IMR-90 (cell line): ENCODE results near the gene RAPGEF5. TPM values are rescaled to one million over a fixed set of nuclear protein-coding genes. Genes with fewer than 3 reads are reported as not detected.

ENCODE experiments used
- ATAC-seq: fragments of 200-7000 bp; cut with Tn5 transposase; 2 replicates; pipeline ENCODE4 v1.9.1; 2020; ENCODE audit warnings: low read depth, mild to moderate bottlenecking, moderate library complexity
- BruUV-seq: library from RNA; stranded (reverse); fragments of 400-500 nt; replicated peaks from 2 replicates; lab custom pipeline; 2021; lab: Mats Ljungman, UMichigan
- CTCF ChIA-PET: fragments of 300-600 bp; formaldehyde crosslinking; extraction: SDS; loops from one replicate; lab custom pipeline; 2021; ENCODE audit warnings: antibody characterized with exemption; lab: Yijun Ruan, JAX
- POLR2A ChIA-PET: fragments of 300-600 bp; sonication (Branson Sonifier 250); formaldehyde crosslinking; loops from one replicate; lab custom pipeline; 2022; ENCODE audit warnings: antibody characterized with exemption; ENCODE audit not compliant: unreplicated experiment; lab: Charles Lee
- DNase-seq: peaks from one replicate; pipeline ENCODE4 v3.0.0; 2013
- H2AFZ ChIP-seq: replicated peaks from 2 replicates; pipeline ENCODE3; 2013; ENCODE audit warnings: low read length, mild to moderate bottlenecking; ENCODE audit not compliant: poor library complexity
- H2AK5ac ChIP-seq: 2 replicates; pipeline ENCODE4 v1.6.1; 2013; ENCODE audit warnings: low read depth, low read length, inconsistent platforms
- H2AK9ac ChIP-seq: replicated peaks from 2 replicates; pipeline ENCODE3; 2013; ENCODE audit warnings: mild to moderate bottlenecking, low read depth, low read length, moderate library complexity; ENCODE audit not compliant: poor library complexity
- H2BK120ac ChIP-seq: 2 replicates; pipeline ENCODE4 v1.6.1; 2013; ENCODE audit warnings: low read depth, low read length, inconsistent platforms
- H2BK15ac ChIP-seq: 3 replicates; pipeline ENCODE4 v1.6.1; 2013; ENCODE audit warnings: low read depth, low read length, inconsistent platforms
- H2BK20ac ChIP-seq: 2 replicates; pipeline ENCODE4 v1.6.1; 2013; ENCODE audit warnings: low read depth, mild to moderate bottlenecking, inconsistent platforms, low read length, moderate library complexity
- H2BK5ac ChIP-seq: 2 replicates; pipeline ENCODE4 v1.6.1; 2013; ENCODE audit warnings: mild to moderate bottlenecking, low read depth, low read length, inconsistent platforms; ENCODE audit not compliant: poor library complexity, severe bottlenecking
- H3K14ac ChIP-seq: replicated peaks from 2 replicates; pipeline ENCODE4 v1.6.1; 2013; ENCODE audit warnings: low read depth, low read length, inconsistent platforms
- H3K18ac ChIP-seq: 2 replicates; pipeline ENCODE4 v1.6.1; 2013; ENCODE audit warnings: low read depth, low read length, control low read depth
- H3K23ac ChIP-seq: 2 replicates; pipeline ENCODE4 v1.6.1; 2013; ENCODE audit warnings: low read depth, low read length, inconsistent platforms
- H3K27ac ChIP-seq: 2 replicates; pipeline ENCODE4 v1.5.1; 2013; ENCODE audit warnings: mild to moderate bottlenecking, control low read depth, low read length; ENCODE audit not compliant: insufficient read depth
- H3K27me3 ChIP-seq: 2 replicates; pipeline ENCODE4 v1.6.1; 2013; ENCODE audit warnings: low read length; ENCODE audit not compliant: control insufficient read depth, insufficient read depth
- H3K36me3 ChIP-seq: 2 replicates; pipeline ENCODE4 v1.6.1; 2013; ENCODE audit warnings: low read length, mixed read lengths; ENCODE audit not compliant: control insufficient read depth, insufficient read depth
- H3K4ac ChIP-seq: 2 replicates; pipeline ENCODE4 v1.6.1; 2013; ENCODE audit warnings: low read depth, low read length, inconsistent platforms
- H3K4me1 ChIP-seq: 2 replicates; pipeline ENCODE4 v1.6.1; 2013; ENCODE audit warnings: low read length, mixed read lengths; ENCODE audit not compliant: control insufficient read depth, insufficient read depth
- H3K4me2 ChIP-seq: 2 replicates; pipeline ENCODE4 v1.6.1; 2013; ENCODE audit warnings: low read depth, mild to moderate bottlenecking, control low read depth, low read length, moderate library complexity
- H3K4me3 ChIP-seq: 2 replicates; pipeline ENCODE4 v1.5.1; 2013; ENCODE audit warnings: low read depth, mild to moderate bottlenecking, control low read depth, low read length, moderate library complexity; ENCODE audit not compliant: insufficient read depth
- H3K56ac ChIP-seq: 2 replicates; pipeline ENCODE4 v1.6.1; 2013; ENCODE audit warnings: low read length, inconsistent platforms; ENCODE audit not compliant: insufficient read depth; ENCODE audit errors: extremely low read depth
- H3K79me1 ChIP-seq, 2 experiments: 2 replicates each; pipeline ENCODE4 v1.6.1; 2013; ENCODE audit warnings: low read length in 2 of 2, inconsistent platforms in 1 of 2, low read depth in 1 of 2
- H3K9ac ChIP-seq: 2 replicates; pipeline ENCODE4 v1.6.1; 2013; ENCODE audit warnings: low read depth, low read length, control low read depth
- H3K9me1 ChIP-seq: 2 replicates; pipeline ENCODE4 v1.6.1; 2013; ENCODE audit warnings: low read length, inconsistent platforms; ENCODE audit not compliant: insufficient read depth
- H3K9me3 ChIP-seq: 2 replicates; pipeline ENCODE4 v1.6.1; 2013; ENCODE audit warnings: low read length; ENCODE audit not compliant: control insufficient read depth, insufficient read depth
- H4K20me1 ChIP-seq: 2 replicates; pipeline ENCODE4 v1.6.1; 2013; ENCODE audit warnings: low read length, inconsistent platforms; ENCODE audit not compliant: insufficient read depth
- H4K5ac ChIP-seq: 2 replicates; pipeline ENCODE4 v1.6.1; 2013; ENCODE audit warnings: mild to moderate bottlenecking, low read depth, low read length, control low read depth
- H4K8ac ChIP-seq, 2 experiments: 2 replicates each; pipeline ENCODE4 v1.6.1; 2013; ENCODE audit warnings: low read depth in 2 of 2, low read length in 2 of 2, control low read depth in 1 of 2, inconsistent platforms in 1 of 2
- H4K91ac ChIP-seq: 2 replicates; pipeline ENCODE4 v1.6.1; 2013; ENCODE audit warnings: low read depth, low read length, inconsistent platforms; ENCODE audit not compliant: insufficient read depth
- BHLHE40 ChIP-seq: fragments of 150-350 bp; IDR thresholded peaks from 2 replicates; pipeline ENCODE4 v1.6.1; 2016; ENCODE audit warnings: mild to moderate bottlenecking, low read depth, low read length
- CEBPB ChIP-seq: IDR thresholded peaks from 2 replicates; pipeline ENCODE4 v1.6.1; 2012; ENCODE audit warnings: low read depth, low read length, improper control_type of control experiment
- CHD1 ChIP-seq: IDR thresholded peaks from 2 replicates; pipeline ENCODE4 v1.6.1; 2012; ENCODE audit warnings: low read depth, low read length, improper control_type of control experiment
- FOS ChIP-seq: fragments of 150-350 bp; IDR thresholded peaks from 2 replicates; pipeline ENCODE4 v1.6.1; 2016; ENCODE audit warnings: low read depth, low read length
- MAFK ChIP-seq: IDR thresholded peaks from 2 replicates; pipeline ENCODE4 v1.6.1; 2012; ENCODE audit warnings: low read depth, low read length, improper control_type of control experiment
- MXI1 ChIP-seq: IDR thresholded peaks from 2 replicates; pipeline ENCODE4 v1.6.1; 2012; ENCODE audit warnings: low read depth, mild to moderate bottlenecking, low read length, moderate library complexity, borderline replicate concordance
- NFE2L2 ChIP-seq: fragments of 150-350 bp; IDR thresholded peaks from 2 replicates; pipeline ENCODE4 v1.6.1; 2016; ENCODE audit warnings: low read depth, mild to moderate bottlenecking, low read length
- POLR2A ChIP-seq: IDR thresholded peaks from 2 replicates; pipeline ENCODE4 v1.6.1; 2012; ENCODE audit warnings: mild to moderate bottlenecking, low read depth, low read length
- RAD21 ChIP-seq: IDR thresholded peaks from 2 replicates; pipeline ENCODE4 v1.6.1; 2012; ENCODE audit warnings: low read length, improper control_type of control experiment
- RCOR1 ChIP-seq: IDR thresholded peaks from 2 replicates; pipeline ENCODE4 v1.6.1; 2012; ENCODE audit warnings: mild to moderate bottlenecking, low read length, improper control_type of control experiment; ENCODE audit not compliant: insufficient replicate concordance
- SMC3 ChIP-seq: fragments of 150-350 bp; IDR thresholded peaks from 2 replicates; pipeline ENCODE4 v1.6.1; 2016; ENCODE audit warnings: low read depth, mild to moderate bottlenecking, antibody characterized with exemption, low read length, moderate library complexity
- WGBS, 2 experiments: methylation state at CpG; one replicate each; pipeline versions ENCODE4 v1.1.5 to v1.1.7; 2013; ENCODE audit warnings: missing lambda C conversion rate in 2 of 2; ENCODE audit not compliant: insufficient read length in 1 of 2; ENCODE audit errors: extremely low coverage in 2 of 2; 5-methylcytosine and 5-hydroxymethylcytosine counted together
- dilution Hi-C: fragments of 300-500 bp; cut with HindIII; formaldehyde crosslinking; loops from one replicate; pipeline ENCODE4 v1.14.3; 2018; ENCODE audit warnings: low sequenced_read_pairs; ENCODE audit not compliant: unreplicated experiment
- in situ Hi-C: fragments of 300-500 bp; cut with MboI; formaldehyde crosslinking; loops from 3 replicates; pipeline ENCODE4 v1.14.3; 2019; ENCODE audit warnings: low sequenced_read_pairs, inconsistent platforms, mixed read lengths
- intact Hi-C: fragments of 100-400 bp; cut with micrococcal nuclease; formaldehyde crosslinking; loops from 2 replicates; pipeline ENCODE4 v1.10.0; 2022
- polyA plus RNA-seq, 3 experiments: library from polyadenylated mRNA; depleted of rRNA; stranded (reverse); fragments of >200 nt; gene quantifications; 2 replicates each; pipeline ENCODE4 v1.2.3, GENCODE V29; 2012; ENCODE audit warnings: low replicate concordance in 1 of 3
- total RNA-seq: library from RNA; depleted of rRNA; stranded (reverse); fragments of >200 nt; gene quantifications from 2 replicates; pipeline ENCODE4 v1.2.3, GENCODE V29; 2012
- TF ChIP-seq, protein P1 (sequence below): fragments of 150-350 bp; IDR thresholded peaks from 2 replicates; pipeline ENCODE4 v1.6.1; 2016; ENCODE audit warnings: low read depth, mild to moderate bottlenecking, low read length, moderate library complexity, borderline replicate concordance
- TF ChIP-seq, protein P2 (sequence below): conservative IDR thresholded peaks from 2 replicates; pipeline ENCODE4 v1.5.1; 2012; ENCODE audit warnings: mild to moderate bottlenecking, low read depth, low read length, improper control_type of control experiment
- TF ChIP-seq, protein P3 (sequence below): fragments of 150-350 bp; IDR thresholded peaks from 2 replicates; pipeline ENCODE4 v1.6.1; 2017; ENCODE audit warnings: mild to moderate bottlenecking, antibody characterized with exemption, low read length, low read depth

Gene RAPGEF5
- total and polyA plus RNA-seq, 2 of the 4 experiments (the other 2 are of a cell fraction), result 0.05 to 0.18 TPM

GRCh38 chr7:22150221-22150620 is 206.7 kb downstream of the RAPGEF5 start:
- Histone ChIP-seq H2BK20ac (no peak overlapping the region), H2AK9ac (no peak overlapping the region), H3K4me1 (no peaks in the 10 kb centered on the region), H3K9me3 (no peaks in the 10 kb centered on the region), H4K20me1 (no peaks in the 10 kb centered on the region), H2AK5ac (no peak overlapping the region), H4K91ac (no peak overlapping the region), H3K27me3 (no peaks in the 10 kb centered on the region), H4K5ac (no peak overlapping the region), H3K79me1 (no peaks in the 10 kb centered on the region), H3K14ac (no peak overlapping the region), H3K23ac (no peak overlapping the region), H3K4ac (no peak overlapping the region), H2AFZ (no peak overlapping the region), H3K36me3 (no peaks in the 10 kb centered on the region), H3K4me2 (no peak overlapping the region), H2BK15ac (no peak overlapping the region), H2BK5ac (no peak overlapping the region), H3K27ac (no peak overlapping the region), H3K18ac (no peak overlapping the region), H2BK120ac (no peak overlapping the region), H4K8ac (no peak overlapping the region), H3K9ac (no peak overlapping the region), H3K56ac (no peak overlapping the region), H3K9me1 (no peaks in the 10 kb centered on the region), H3K4me3 (no peak overlapping the region)
- ChIA-PET CTCF (interaction anchor here (0.7 kb wide), 1 partner anchor 195 kb away, joined by 3 read pairs; no protein-coding TSS in a partner anchor), POLR2A (no interaction called here)
- dilution Hi-C loops, result no loop called here
- TF ChIP-seq, protein P1, sequence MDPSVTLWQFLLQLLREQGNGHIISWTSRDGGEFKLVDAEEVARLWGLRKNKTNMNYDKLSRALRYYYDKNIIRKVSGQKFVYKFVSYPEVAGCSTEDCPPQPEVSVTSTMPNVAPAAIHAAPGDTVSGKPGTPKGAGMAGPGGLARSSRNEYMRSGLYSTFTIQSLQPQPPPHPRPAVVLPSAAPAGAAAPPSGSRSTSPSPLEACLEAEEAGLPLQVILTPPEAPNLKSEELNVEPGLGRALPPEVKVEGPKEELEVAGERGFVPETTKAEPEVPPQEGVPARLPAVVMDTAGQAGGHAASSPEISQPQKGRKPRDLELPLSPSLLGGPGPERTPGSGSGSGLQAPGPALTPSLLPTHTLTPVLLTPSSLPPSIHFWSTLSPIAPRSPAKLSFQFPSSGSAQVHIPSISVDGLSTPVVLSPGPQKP, result no peak
- no peak for TF ChIP-seq SMC3
- TF ChIP-seq MXI1, result no peak
- no peak for TF ChIP-seq RCOR1
- TF ChIP-seq MAFK, result no peak
- no peak for TF ChIP-seq NFE2L2
- no peak for TF ChIP-seq FOS
- TF ChIP-seq, protein P2, sequence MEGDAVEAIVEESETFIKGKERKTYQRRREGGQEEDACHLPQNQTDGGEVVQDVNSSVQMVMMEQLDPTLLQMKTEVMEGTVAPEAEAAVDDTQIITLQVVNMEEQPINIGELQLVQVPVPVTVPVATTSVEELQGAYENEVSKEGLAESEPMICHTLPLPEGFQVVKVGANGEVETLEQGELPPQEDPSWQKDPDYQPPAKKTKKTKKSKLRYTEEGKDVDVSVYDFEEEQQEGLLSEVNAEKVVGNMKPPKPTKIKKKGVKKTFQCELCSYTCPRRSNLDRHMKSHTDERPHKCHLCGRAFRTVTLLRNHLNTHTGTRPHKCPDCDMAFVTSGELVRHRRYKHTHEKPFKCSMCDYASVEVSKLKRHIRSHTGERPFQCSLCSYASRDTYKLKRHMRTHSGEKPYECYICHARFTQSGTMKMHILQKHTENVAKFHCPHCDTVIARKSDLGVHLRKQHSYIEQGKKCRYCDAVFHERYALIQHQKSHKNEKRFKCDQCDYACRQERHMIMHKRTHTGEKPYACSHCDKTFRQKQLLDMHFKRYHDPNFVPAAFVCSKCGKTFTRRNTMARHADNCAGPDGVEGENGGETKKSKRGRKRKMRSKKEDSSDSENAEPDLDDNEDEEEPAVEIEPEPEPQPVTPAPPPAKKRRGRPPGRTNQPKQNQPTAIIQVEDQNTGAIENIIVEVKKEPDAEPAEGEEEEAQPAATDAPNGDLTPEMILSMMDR, result no peak
- TF ChIP-seq POLR2A, result no peak
- TF ChIP-seq BHLHE40, result no peak
- TF ChIP-seq CHD1, result no peak
- TF ChIP-seq CEBPB, result no peak
- TF ChIP-seq, protein P3, sequence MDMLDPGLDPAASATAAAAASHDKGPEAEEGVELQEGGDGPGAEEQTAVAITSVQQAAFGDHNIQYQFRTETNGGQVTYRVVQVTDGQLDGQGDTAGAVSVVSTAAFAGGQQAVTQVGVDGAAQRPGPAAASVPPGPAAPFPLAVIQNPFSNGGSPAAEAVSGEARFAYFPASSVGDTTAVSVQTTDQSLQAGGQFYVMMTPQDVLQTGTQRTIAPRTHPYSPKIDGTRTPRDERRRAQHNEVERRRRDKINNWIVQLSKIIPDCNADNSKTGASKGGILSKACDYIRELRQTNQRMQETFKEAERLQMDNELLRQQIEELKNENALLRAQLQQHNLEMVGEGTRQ, result no peak
- TF ChIP-seq RAD21, result no peak
- DNase-seq (peak; percentile 13), ATAC-seq (no peak)
- WGBS, 2 experiments, result 89% methylated on average over 1 of the region's 5 CpGs; no CpG with 5 or more reads in 1 of the 2 experiments
- intact Hi-C loops, result no loop called here
- BruUV-seq, result no TSS peak
- in situ Hi-C loops, result no loop called here
